Endothelial cell of umbilical vein (primary cell): Measurements from ENCODE around the gene ELOB. TPM values are rescaled to one million over a fixed set of nuclear protein-coding genes. Genes with fewer than 3 reads are reported as not detected.

Source experiments
- polyA plus RNA-seq, 4 experiments: library from polyadenylated mRNA; depleted of rRNA in 3 of 4; stranded (reverse) in 3 of 4; unstranded in 1 of 4; fragments of >200 nt; gene quantifications; 2 replicates each; pipeline versions ENCODE4 v1.2.1 to v1.2.3, GENCODE V29; 2011 to 2012; ENCODE audit warnings: missing spikeins in 1 of 4
- small RNA-seq: library from RNA; depleted of rRNA; stranded (forward); fragments of <200 nt; gene quantifications from one replicate; pipeline ENCODE3, GENCODE V24; 2012; ENCODE audit warnings: low replicate concordance, low read depth; ENCODE audit not compliant: insufficient read depth, insufficient read length
- total RNA-seq: library from RNA; stranded (reverse); gene quantifications from 2 replicates; pipeline ENCODE4 v1.2.3, GENCODE V29; 2021

Gene ELOB
- total and polyA plus RNA-seq, 2 donors (not counting 3 experiments of a cell fraction or from before 2014, with no cell fraction given): 251 to 848 TPM

Small RNA genes within 50 kb of the gene (small RNA-seq; reads per million reads assigned to genes)
- not detected for gene SNORA3C

Other genes starting within 250 kb of the ELOB start
- gene CEMP1, start 245.9 kb downstream of the ELOB start, total RNA-seq: not detected in 2 replicates
- not detected in 2 replicates for gene CEMP1, start 245.9 kb downstream of the ELOB start, polyA plus RNA-seq
- 37.3 and 40.8 TPM in 2 replicates for gene PDPK1, start 239.3 kb downstream of the ELOB start, total RNA-seq
- 19.9 and 22.4 TPM in 2 replicates for gene PDPK1, start 239.3 kb downstream of the ELOB start, polyA plus RNA-seq
- gene KCTD5, start 94.8 kb downstream of the ELOB start, total RNA-seq: 30.8 and 32.2 TPM in 2 replicates
- gene KCTD5, start 94.8 kb downstream of the ELOB start, polyA plus RNA-seq: 42.0 and 61.4 TPM in 2 replicates
- gene PRSS27, start 57.1 kb downstream of the ELOB start, total RNA-seq: 0.53 and 0.60 TPM in 2 replicates
- 0.33 and 0.53 TPM in 2 replicates for gene PRSS27, start 57.1 kb downstream of the ELOB start, polyA plus RNA-seq
- 483 and 492 TPM in 2 replicates for gene SRRM2, start 24.6 kb downstream of the ELOB start, total RNA-seq
- gene SRRM2, start 24.6 kb downstream of the ELOB start, polyA plus RNA-seq: 270 and 296 TPM in 2 replicates
- gene PRSS33, start 10.3 kb upstream of the ELOB start, total RNA-seq: not detected in 2 replicates
- gene PRSS33, start 10.3 kb upstream of the ELOB start, polyA plus RNA-seq: not detected in 2 replicates
- not detected in 2 replicates for gene PRSS41, start 21.2 kb upstream of the ELOB start, total RNA-seq
- gene PRSS41, start 21.2 kb upstream of the ELOB start, polyA plus RNA-seq: not detected in 2 replicates
- gene PRSS21, start 40.0 kb upstream of the ELOB start, total RNA-seq: not detected in 2 replicates
- gene PRSS21, start 40.0 kb upstream of the ELOB start, polyA plus RNA-seq: 0.19 and 0.28 TPM in 2 replicates
- gene ZG16B, start 53.0 kb upstream of the ELOB start, total RNA-seq: not detected in 2 replicates
- gene ZG16B, start 53.0 kb upstream of the ELOB start, polyA plus RNA-seq: 0.22 and 0.25 TPM in 2 replicates
- not detected in 2 replicates for gene PRSS22, start 80.9 kb upstream of the ELOB start, total RNA-seq
- gene PRSS22, start 80.9 kb upstream of the ELOB start, polyA plus RNA-seq: not detected in 2 replicates
- 18.3 and 24.1 TPM in 2 replicates for gene FLYWCH2, start 105.9 kb upstream of the ELOB start, total RNA-seq
- 34.6 and 45.1 TPM in 2 replicates for gene FLYWCH2, start 105.9 kb upstream of the ELOB start, polyA plus RNA-seq
- gene FLYWCH1, start 134.7 kb upstream of the ELOB start, total RNA-seq: 51.2 and 51.7 TPM in 2 replicates
- 32.0 and 37.3 TPM in 2 replicates for gene FLYWCH1, start 134.7 kb upstream of the ELOB start, polyA plus RNA-seq
- gene KREMEN2, start 187.0 kb upstream of the ELOB start, total RNA-seq: not detected in 2 replicates
- not detected in 2 replicates for gene KREMEN2, start 187.0 kb upstream of the ELOB start, polyA plus RNA-seq
- 25.4 and 31.2 TPM in 2 replicates for gene PAQR4, start 192.1 kb upstream of the ELOB start, total RNA-seq
- gene PAQR4, start 192.1 kb upstream of the ELOB start, polyA plus RNA-seq: 23.8 and 25.7 TPM in 2 replicates
- gene PKMYT1, start 203.2 kb upstream of the ELOB start, total RNA-seq: 36.1 and 48.5 TPM in 2 replicates
- 26.1 and 46.1 TPM in 2 replicates for gene PKMYT1, start 203.2 kb upstream of the ELOB start, polyA plus RNA-seq
- not detected in 2 replicates for gene CLDN9, start 235.6 kb upstream of the ELOB start, total RNA-seq
- 0.06 TPM in 1 of 2 replicates, not detected in the other for gene CLDN9, start 235.6 kb upstream of the ELOB start, polyA plus RNA-seq
- not detected in 2 replicates for gene CLDN6, start 240.9 kb upstream of the ELOB start, total RNA-seq
- gene CLDN6, start 240.9 kb upstream of the ELOB start, polyA plus RNA-seq: 0.28 and 0.80 TPM in 2 replicates
- 162 and 169 TPM in 2 replicates for gene TNFRSF12A, start 243.1 kb upstream of the ELOB start, total RNA-seq
- gene TNFRSF12A, start 243.1 kb upstream of the ELOB start, polyA plus RNA-seq: 187 and 248 TPM in 2 replicates
- 25.8 and 28.7 TPM in 2 replicates for gene HCFC1R1, start 246.7 kb upstream of the ELOB start, total RNA-seq
- gene HCFC1R1, start 246.7 kb upstream of the ELOB start, polyA plus RNA-seq: 49.3 and 64.5 TPM in 2 replicates
- gene THOC6, start 246.8 kb upstream of the ELOB start, total RNA-seq: 23.9 and 24.1 TPM in 2 replicates
- gene THOC6, start 246.8 kb upstream of the ELOB start, polyA plus RNA-seq: 36.9 and 39.3 TPM in 2 replicates